Amygdala (tissue), 56 donors: Measurements from ENCODE around the gene MYH14.

ENCODE experiments used
- DNase-seq, 56 donors: peaks; one replicate each; lab custom pipeline; 2025; lab: John Stamatoyannopoulos, UW

Gene MYH14

GRCh38 chr19:50252111-50252886, 48.9 kb downstream of the MYH14 start:
- DNase-seq = peak in 6 of 56 donors; percentile 1 to 28 (median 10)

- DNase-seq = no peak
These were observed 49.5 kb downstream of the MYH14 start for GRCh38 chr19:50252887-50253268.

DNA sequence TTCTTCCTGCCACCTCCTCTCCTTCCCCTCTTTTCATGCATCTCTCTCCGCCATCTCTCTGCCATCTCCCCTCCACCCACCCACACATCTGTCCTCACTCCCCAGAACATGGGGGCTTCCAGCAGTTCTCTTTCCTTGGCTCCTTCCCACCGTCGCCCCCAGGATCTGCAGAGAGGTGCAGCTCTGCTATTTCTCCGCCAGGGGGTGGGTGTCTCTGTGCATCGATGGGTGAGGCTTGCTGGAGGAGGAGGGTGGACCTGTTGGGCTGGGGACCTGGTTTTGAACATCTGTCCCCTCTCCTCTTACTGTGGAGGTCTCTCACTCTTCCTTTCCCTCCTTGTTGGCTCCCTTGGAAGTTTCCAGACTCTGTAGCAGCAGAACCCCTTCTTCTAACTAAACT, 51.7 kb downstream of the MYH14 start:
- no peak for DNase-seq

GRCh38 chr19:50257141-50257540, 53.7 kb downstream of the MYH14 start:
- no peak for DNase-seq

DNA sequence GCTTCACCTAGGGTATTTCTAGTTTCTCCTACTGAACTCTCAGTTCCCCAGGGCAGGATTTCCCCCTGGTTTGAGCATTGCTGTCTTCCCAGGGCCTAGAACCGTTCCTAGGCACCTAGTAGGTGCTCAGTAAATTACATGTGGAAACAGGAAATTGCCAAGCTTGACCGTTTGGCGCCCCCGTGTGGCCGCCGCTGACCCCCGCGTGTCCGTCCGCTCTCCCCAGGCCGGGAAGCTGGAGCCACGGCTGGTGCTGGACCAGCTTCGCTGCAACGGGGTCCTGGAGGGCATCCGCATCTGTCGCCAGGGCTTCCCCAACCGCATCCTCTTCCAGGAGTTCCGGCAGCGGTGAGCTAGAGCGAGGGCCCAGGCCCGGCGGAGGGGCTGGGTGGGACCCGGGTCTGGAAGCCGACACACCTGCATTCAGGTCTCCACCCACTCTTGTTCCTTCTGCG, 55.5 kb downstream of the MYH14 start:
- DNase-seq = peak in 2 of 56 donors; percentile 7 to 15

DNA sequence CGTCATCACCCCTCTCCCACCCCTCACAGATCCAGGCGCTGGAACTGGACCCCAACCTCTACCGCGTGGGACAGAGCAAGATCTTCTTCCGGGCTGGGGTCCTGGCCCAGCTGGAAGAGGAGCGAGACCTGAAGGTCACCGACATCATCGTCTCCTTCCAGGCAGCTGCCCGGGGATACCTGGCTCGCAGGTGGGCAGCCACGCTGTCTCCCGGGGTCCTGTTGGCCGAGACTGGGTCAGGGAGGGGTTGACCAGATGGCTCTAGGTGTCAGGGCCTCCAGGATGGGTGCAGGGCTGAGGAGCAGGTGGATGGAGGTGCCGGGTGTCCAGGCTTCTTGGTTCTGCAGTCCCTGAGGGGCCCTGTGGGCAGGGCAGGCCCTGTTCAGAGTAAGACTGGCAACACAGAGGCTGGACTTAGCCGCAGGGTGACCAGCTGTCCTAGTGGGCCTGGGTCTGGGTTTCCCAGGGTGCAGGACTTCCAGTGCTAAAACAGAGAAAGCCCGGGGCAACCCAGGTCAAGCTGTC, 58.1 kb downstream of the MYH14 start:
- no peak for DNase-seq

GRCh38 chr19:50263176-50263575, 59.8 kb downstream of the MYH14 start:
- no peak for DNase-seq

- DNase-seq = no peak
These were observed 61.2 kb downstream of the MYH14 start for GRCh38 chr19:50264483-50265186.

DNA sequence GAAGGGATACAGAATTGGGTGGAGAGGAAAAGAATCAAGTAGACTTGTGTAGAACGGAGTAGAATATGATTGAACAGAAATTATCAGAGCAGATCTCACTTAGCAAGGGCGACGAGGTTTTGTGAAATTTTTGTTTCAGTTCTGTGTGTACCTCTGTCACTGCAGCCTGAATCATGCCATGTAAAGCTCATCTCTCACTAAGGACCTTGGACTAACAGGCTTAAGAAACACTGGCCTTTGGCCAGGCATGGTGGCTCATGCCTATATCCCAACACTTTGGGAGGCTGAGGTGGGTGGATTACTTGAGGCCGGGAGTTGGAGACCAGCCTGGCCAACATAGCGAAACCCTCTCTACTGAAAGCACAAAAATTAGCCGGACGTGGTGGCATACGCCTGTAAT, 62.6 kb downstream of the MYH14 start:
- no peak for DNase-seq

- DNase-seq = no peak
These were observed 63.5 kb downstream of the MYH14 start for GRCh38 chr19:50266896-50267295.

GRCh38 chr19:50268041-50268440, 64.6 kb downstream of the MYH14 start:
- DNase-seq = peak in 5 of 56 donors; percentile 0 to 18 (median 7)

GRCh38 chr19:50268501-50268900, 65.1 kb downstream of the MYH14 start:
- DNase-seq = no peak

DNA sequence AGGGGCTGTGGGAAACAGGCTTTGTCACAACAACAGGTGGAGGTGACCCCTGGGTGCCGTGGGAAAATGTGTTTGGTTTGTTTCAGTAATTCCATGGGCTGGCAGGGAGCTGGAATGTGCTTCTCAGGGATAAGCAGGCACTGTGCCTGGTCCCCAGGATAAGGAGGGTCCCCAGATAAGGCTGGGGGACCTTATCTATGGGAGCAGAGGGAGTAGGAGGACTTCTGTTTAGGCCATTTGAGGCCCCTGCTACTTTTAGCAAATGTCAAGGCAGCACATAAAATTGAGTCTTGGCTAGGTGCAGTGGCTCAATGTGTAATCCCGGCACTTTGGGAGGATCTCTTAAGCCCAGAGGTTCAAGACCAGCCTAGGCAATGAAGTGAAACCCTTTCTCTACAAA, 66.2 kb downstream of the MYH14 start:
- no peak for DNase-seq

GRCh38 chr19:50272263-50272897, 69.0 kb downstream of the MYH14 start:
- DNase-seq = no peak

GRCh38 chr19:50273821-50274220, 70.4 kb downstream of the MYH14 start:
- no peak for DNase-seq

- DNase-seq = no peak
These were observed 72.4 kb downstream of the MYH14 start for GRCh38 chr19:50275577-50276368.

DNA sequence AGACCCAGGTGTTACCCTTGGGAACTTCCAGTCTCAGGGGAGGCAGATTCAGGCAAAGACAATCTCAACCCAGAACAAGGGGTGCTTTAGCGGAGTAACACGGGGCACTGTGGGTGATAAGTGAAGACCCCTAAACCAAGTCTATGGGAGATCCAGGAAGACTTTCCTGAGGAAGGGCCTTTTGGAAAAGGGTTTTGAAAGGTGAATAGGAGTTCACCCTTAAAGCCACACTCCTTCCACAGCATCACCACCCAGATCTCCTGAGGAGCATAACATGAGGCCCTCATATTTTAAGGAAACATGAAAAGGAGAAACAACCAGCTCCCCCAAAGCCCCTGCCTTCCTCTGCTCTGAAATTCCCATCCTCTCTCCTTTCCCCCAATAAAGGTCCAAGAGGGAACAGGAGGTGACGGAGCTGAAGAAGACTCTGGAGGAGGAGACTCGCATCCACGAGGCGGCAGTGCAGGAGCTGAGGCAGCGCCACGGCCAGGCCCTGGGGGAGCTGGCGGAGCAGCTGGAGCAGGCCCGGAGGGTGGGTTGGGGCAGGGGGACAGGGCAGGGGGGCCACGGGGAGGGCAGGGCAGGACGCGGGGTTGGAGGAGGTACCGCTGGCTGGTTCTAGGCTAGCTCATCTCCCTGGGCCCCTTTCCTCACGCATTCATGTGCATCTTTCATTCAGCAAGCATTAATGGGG, 73.1 kb downstream of the MYH14 start:
- no peak for DNase-seq

GRCh38 chr19:50277966-50278580, 74.7 kb downstream of the MYH14 start:
- DNase-seq = no peak

GRCh38 chr19:50280074-50280473, 76.7 kb downstream of the MYH14 start:
- no peak for DNase-seq
